ENCODE results near the gene SYNM. TPM values are rescaled to one million over a fixed set of nuclear protein-coding genes. Genes with fewer than 3 reads are reported as not detected.

SYNM gene
- total RNA-seq, 1 donor from 2014 or later, result 1.7 TPM

DNA sequence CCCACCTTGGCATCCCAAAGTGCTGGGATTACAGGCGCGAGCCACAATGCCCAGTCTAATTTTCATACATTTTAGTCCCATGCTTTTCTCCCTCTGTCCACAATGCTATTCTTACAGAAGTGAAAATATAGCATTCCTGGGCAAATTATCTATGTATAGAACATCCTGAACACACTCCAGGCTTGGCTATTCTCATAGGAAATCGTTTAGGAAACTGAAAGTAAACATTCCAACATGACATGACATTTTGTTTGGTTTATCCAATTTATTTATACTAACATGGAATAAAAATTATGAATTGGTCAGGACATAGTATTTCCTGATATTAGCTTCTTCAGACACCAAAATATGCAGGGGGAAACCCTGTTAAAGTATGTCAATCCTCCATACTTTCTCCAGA is 52.6 kb downstream of the SYNM start:
- Mint-ChIP-seq H3K9me3 (ENCODE audit: unreplicated experiment) (no peaks in the 10 kb centered on the region), H3K27me3 (ENCODE audit: unreplicated experiment) (no peaks in the 10 kb centered on the region), H3K4me1 (ENCODE audit: unreplicated experiment) (no peaks in the 10 kb centered on the region), H3K36me3 (ENCODE audit: low read depth, unreplicated experiment) (peaks cover 36% of the 10 kb centered on the region), H3K27ac (ENCODE audit: unreplicated experiment) (no peak overlapping the region), H3K4me3 (ENCODE audit: unreplicated experiment) (no peak overlapping the region)
- TF ChIP-seq, protein P1, sequence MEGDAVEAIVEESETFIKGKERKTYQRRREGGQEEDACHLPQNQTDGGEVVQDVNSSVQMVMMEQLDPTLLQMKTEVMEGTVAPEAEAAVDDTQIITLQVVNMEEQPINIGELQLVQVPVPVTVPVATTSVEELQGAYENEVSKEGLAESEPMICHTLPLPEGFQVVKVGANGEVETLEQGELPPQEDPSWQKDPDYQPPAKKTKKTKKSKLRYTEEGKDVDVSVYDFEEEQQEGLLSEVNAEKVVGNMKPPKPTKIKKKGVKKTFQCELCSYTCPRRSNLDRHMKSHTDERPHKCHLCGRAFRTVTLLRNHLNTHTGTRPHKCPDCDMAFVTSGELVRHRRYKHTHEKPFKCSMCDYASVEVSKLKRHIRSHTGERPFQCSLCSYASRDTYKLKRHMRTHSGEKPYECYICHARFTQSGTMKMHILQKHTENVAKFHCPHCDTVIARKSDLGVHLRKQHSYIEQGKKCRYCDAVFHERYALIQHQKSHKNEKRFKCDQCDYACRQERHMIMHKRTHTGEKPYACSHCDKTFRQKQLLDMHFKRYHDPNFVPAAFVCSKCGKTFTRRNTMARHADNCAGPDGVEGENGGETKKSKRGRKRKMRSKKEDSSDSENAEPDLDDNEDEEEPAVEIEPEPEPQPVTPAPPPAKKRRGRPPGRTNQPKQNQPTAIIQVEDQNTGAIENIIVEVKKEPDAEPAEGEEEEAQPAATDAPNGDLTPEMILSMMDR (IDR thresholded peaks at IDR 0.05; ENCODE audit: unreplicated experiment), result no peak
- no peak for DNase-seq (ENCODE audit: low spot score)

DNA sequence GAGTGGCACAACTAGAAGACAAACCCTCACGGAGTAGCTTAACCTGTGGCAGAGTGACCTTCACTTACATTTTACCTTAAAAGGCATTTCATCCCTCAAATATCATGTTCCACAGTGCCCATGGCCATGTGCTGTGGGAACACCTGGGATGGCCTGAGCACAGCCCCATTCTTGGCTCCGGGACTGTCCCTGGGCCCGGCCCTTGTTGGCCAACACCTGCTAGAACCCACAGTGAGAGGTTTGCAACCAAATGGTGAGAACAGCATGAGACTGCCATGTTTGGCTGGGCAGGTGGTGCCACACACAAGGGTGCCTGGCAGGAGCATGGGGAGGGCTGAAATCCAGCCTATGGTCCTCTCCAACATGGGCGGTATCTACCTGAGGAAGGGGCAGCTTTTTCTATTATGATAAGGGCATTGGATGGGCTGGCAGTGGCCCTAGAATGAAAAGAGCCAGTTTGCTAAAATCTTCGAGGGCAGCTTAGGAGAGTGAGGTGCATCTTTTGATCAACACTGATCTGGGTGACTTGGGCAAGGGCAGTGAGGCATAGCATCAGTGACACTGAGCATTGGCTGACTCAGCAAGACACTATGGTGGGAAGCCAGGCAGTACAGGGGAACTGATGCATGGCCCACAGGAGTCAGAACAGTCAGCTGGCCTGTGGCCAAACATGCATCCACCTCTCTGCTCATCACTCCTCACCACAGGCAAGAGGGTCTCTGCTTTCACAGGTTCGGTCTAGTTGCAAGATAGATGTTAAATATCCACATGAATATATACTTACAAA is 53.9 kb downstream of the SYNM start:
- Mint-ChIP-seq H3K4me3 (ENCODE audit: unreplicated experiment) (peak overlapping the region; percentile 15), H3K4me1 (ENCODE audit: unreplicated experiment) (no peaks in the 10 kb centered on the region), H3K27ac (ENCODE audit: unreplicated experiment) (no peak overlapping the region), H3K36me3 (ENCODE audit: low read depth, unreplicated experiment) (peaks cover 40% of the 10 kb centered on the region), H3K27me3 (ENCODE audit: unreplicated experiment) (no peaks in the 10 kb centered on the region), H3K9me3 (ENCODE audit: unreplicated experiment) (no peaks in the 10 kb centered on the region)
- DNase-seq (ENCODE audit: low spot score), result no peak
- TF ChIP-seq, protein P1 (IDR thresholded peaks at IDR 0.05; ENCODE audit: unreplicated experiment), result no peak

DNA sequence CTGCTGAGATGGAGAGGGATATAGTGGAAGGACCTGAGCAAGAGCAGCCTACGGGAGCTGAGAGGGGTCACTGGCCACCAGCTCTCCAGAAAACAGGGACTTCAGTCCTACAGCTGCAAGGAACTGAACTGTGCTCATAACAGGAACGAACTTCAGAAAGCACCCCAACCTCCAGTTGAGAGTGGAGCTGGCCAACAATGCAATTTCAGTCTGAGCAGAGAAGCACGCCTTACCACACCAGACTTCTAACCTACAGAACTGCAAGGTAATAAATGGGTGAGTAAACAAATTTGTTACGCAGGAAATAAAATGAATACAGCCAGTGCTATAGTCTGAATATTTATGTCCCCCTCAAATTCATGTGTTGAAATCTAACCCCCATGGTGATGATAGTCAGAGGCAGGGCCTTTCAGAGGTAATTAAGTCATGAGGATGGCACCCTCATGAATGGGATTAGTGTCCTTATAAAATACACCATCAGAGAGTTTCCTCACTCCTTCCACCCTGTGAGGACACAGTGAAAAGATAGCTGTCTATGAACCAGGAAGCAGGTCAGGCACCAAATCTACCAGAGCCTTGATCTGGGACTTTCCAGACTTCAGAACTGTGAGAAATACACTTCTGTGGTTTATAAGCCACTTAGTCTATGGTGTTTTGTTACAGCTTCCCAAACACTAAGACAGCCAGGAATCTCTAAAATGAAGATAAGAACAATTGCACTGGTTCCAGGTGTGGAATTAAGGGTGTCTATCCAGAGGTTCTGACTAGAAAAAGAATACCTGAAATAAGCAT is 58.6 kb downstream of the SYNM start:
- TF ChIP-seq, protein P1 (IDR thresholded peaks at IDR 0.05; ENCODE audit: unreplicated experiment), result no peak
- peaks cover 3% of the 10 kb centered on the region for H3K4me1 Mint-ChIP-seq (ENCODE audit: unreplicated experiment)
- no peak for DNase-seq (ENCODE audit: low spot score)
- no peak overlapping the region for H3K27ac Mint-ChIP-seq (ENCODE audit: unreplicated experiment)
- peaks cover 10% of the 10 kb centered on the region for H3K27me3 Mint-ChIP-seq (ENCODE audit: unreplicated experiment)
- no peak overlapping the region for H3K4me3 Mint-ChIP-seq (ENCODE audit: unreplicated experiment)
- peaks cover 35% of the 10 kb centered on the region for H3K36me3 Mint-ChIP-seq (ENCODE audit: low read depth, unreplicated experiment)
- no peaks in the 10 kb centered on the region for H3K9me3 Mint-ChIP-seq (ENCODE audit: unreplicated experiment)

DNA sequence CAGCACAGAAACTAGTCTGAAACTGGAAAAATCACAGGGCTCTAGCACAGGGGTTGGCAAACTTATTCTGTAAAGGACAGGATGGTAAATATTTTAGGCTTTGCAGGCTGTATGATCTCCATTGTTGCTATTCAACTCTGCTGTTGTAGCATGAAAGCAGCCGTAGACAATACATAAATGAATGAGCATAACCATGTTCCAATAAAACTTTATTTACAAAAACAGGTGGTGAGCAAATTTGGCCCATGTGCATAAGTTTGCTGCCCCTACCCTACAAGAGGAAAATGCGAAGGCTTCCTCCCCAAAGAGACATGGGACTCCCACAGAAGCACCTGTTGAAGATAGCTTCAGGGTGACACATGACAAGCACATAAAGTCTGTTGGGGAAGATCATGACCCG is 59.2 kb downstream of the SYNM start:
- H3K4me3 Mint-ChIP-seq (ENCODE audit: unreplicated experiment), result no peak overlapping the region
- H3K4me1 Mint-ChIP-seq (ENCODE audit: unreplicated experiment), result peaks cover 3% of the 10 kb centered on the region
- DNase-seq (ENCODE audit: low spot score), result no peak
- peaks cover 31% of the 10 kb centered on the region for H3K36me3 Mint-ChIP-seq (ENCODE audit: low read depth, unreplicated experiment)
- peaks cover 10% of the 10 kb centered on the region for H3K27me3 Mint-ChIP-seq (ENCODE audit: unreplicated experiment)
- TF ChIP-seq, protein P1 (IDR thresholded peaks at IDR 0.05; ENCODE audit: unreplicated experiment), result no peak
- H3K9me3 Mint-ChIP-seq (ENCODE audit: unreplicated experiment), result no peaks in the 10 kb centered on the region
- H3K27ac Mint-ChIP-seq (ENCODE audit: unreplicated experiment), result no peak overlapping the region
